ENCODE data around the gene MCF2L.

Gene MCF2L

GRCh38 chr13:112968910-112969691 lies at the start of gene MCF2L:
Gene MCF2L, plus strand, starts transcription at chr13:112969214. Its CDS starts 166 bp downstream, at chr13:112969380.
- H3K4me3 ChIP-seq (ENCODE audit: low read depth, low read length) = no peak within 1 kb of the TSS

GRCh38 chr13:112923962-112924361 lies 45.1 kb upstream of the MCF2L start:
- no peak for TF ChIP-seq CTCF (IDR thresholded peaks at IDR 0.05; ENCODE audit: low read depth, low read length)
- no peak overlapping the region for H3K4me3 ChIP-seq (ENCODE audit: low read depth, low read length)

More at GRCh38 chr13:112968910-112969691, at the start of gene MCF2L:
- TF ChIP-seq CTCF (IDR thresholded peaks at IDR 0.05; ENCODE audit: low read depth, low read length) = no peak

- H3K4me3 ChIP-seq (ENCODE audit: low read depth, low read length) = no peak overlapping the region
- TF ChIP-seq CTCF (IDR thresholded peaks at IDR 0.05; ENCODE audit: low read depth, low read length) = no peak
Observed at GRCh38 chr13:112924365-112924764, 44.6 kb upstream of the MCF2L start.

- H3K4me3 ChIP-seq (ENCODE audit: low read depth, low read length) = no peak overlapping the region
- no peak for TF ChIP-seq CTCF (IDR thresholded peaks at IDR 0.05; ENCODE audit: low read depth, low read length)
Observed at GRCh38 chr13:112926003-112926402, 43.0 kb upstream of the MCF2L start.

GRCh38 chr13:112926993-112927392 lies 42.0 kb upstream of the MCF2L start:
- TF ChIP-seq CTCF (IDR thresholded peaks at IDR 0.05; ENCODE audit: low read depth, low read length) = no peak
- H3K4me3 ChIP-seq (ENCODE audit: low read depth, low read length) = no peak overlapping the region

- H3K4me3 ChIP-seq (ENCODE audit: low read depth, low read length) = no peak overlapping the region
- no peak for TF ChIP-seq CTCF (IDR thresholded peaks at IDR 0.05; ENCODE audit: low read depth, low read length)
Observed at GRCh38 chr13:112928020-112928971, 40.7 kb upstream of the MCF2L start.
